HepG2 (cell line): ENCODE results near the gene LRRC63. TPM values are rescaled to one million over a fixed set of nuclear protein-coding genes. Genes with fewer than 3 reads are reported as not detected.

Experiments
- ATAC-seq: fragments of 200-7000 bp; cut with Tn5 transposase; 3 replicates; pipeline ENCODE4 v1.9.1; 2020; ENCODE audit warnings: mild to moderate bottlenecking, moderate library complexity
- BruUV-seq: library from RNA; stranded (reverse); fragments of 400-500 nt; replicated peaks from 2 replicates; lab custom pipeline; 2021; lab: Mats Ljungman, UMichigan
- CTCF ChIA-PET: fragments of 300-600 bp; formaldehyde crosslinking; extraction: SDS; loops from one replicate; lab custom pipeline; 2021; ENCODE audit warnings: low total read pairs, inconsistent platforms, low intra/inter-chr PET ratio; lab: Yijun Ruan, JAX
- POLR2A ChIA-PET: fragments of 350-600 bp; sonication (Branson Sonifier 250); formaldehyde crosslinking; loops from one replicate; lab custom pipeline; 2020; ENCODE audit warnings: antibody characterized with exemption, inconsistent platforms; lab: Yijun Ruan, JAX
- DNase-seq: peaks from one replicate; pipeline ENCODE4 v3.0.0-alpha.2; 2015; ENCODE audit warnings: low spot score
- FAIRE-seq: peaks from 3 replicates; lab custom pipeline; 2011; peaks lifted over from hg19 to GRCh38; lab: Jason Lieb, UNC
- H2AFZ ChIP-seq: one replicate; pipeline ENCODE4 v1.6.1; 2011; ENCODE audit warnings: low read length, inconsistent platforms
- H3K27ac ChIP-seq: fragments of 300-600 bp; 3 replicates; pipeline ENCODE4 v1.8.0; 2011; ENCODE audit warnings: mixed run types, mild to moderate bottlenecking, mixed read lengths, low read length, inconsistent platforms; ENCODE audit not compliant: insufficient read depth; ENCODE audit errors: extremely low read length
- H3K27me3 ChIP-seq, 2 experiments: fragments of 200-600 bp in 1 of 2; 2 replicates in 1 of 2; 3 replicates in 1 of 2; pipeline versions ENCODE4 v1.6.0 to v1.8.0; 2011; ENCODE audit warnings: low read length in 2 of 2, mild to moderate bottlenecking in 2 of 2, moderate library complexity in 2 of 2, inconsistent platforms in 1 of 2; ENCODE audit not compliant: insufficient read depth in 2 of 2, control insufficient read depth in 1 of 2
- H3K36me3 ChIP-seq, 2 experiments: fragments of 200-600 bp in 1 of 2; replicated peaks in 1 of 2; 2 replicates in 1 of 2; 3 replicates in 1 of 2; pipeline versions ENCODE4 v1.5.1 to v1.8.0; 2011; ENCODE audit warnings: low read length in 2 of 2, inconsistent platforms in 1 of 2; ENCODE audit not compliant: insufficient read depth in 2 of 2, control insufficient read depth in 1 of 2
- H3K4me1 ChIP-seq: 2 replicates; pipeline ENCODE4 v1.5.1; 2012; ENCODE audit warnings: low read length, inconsistent platforms; ENCODE audit not compliant: insufficient read depth
- H3K4me2 ChIP-seq: 2 replicates; pipeline ENCODE4 v1.6.0; 2011; ENCODE audit warnings: low read depth, low read length, inconsistent platforms
- H3K4me3 ChIP-seq, 3 experiments: fragments of 200-600 bp in 1 of 3; sonication (generic), shearing (Covaris generic) in 1 of 3; replicated peaks in 1 of 3; 2 replicates each; pipeline ENCODE4 v1.5.1; 2011 to 2016; ENCODE audit warnings: low read length in 3 of 3, inconsistent platforms in 2 of 3, low read depth in 2 of 3, mild to moderate bottlenecking in 2 of 3, control low read depth in 1 of 3, mixed read lengths in 1 of 3; ENCODE audit not compliant: insufficient read depth in 1 of 3
- H3K79me2 ChIP-seq: one replicate; pipeline ENCODE4 v1.6.1; 2011; ENCODE audit warnings: low read length, inconsistent platforms; ENCODE audit not compliant: insufficient read depth
- H3K9ac ChIP-seq: 2 replicates; pipeline ENCODE4 v1.6.0; 2011; ENCODE audit warnings: mild to moderate bottlenecking, low read depth, low read length, inconsistent platforms; ENCODE audit not compliant: insufficient read depth
- H3K9me3 ChIP-seq: 2 replicates; pipeline ENCODE4 v1.5.1; 2012; ENCODE audit warnings: mild to moderate bottlenecking, low read length
- H4K20me1 ChIP-seq: 2 replicates; pipeline ENCODE4 v1.6.0; 2011; ENCODE audit warnings: inconsistent platforms, mild to moderate bottlenecking, low read length, moderate library complexity; ENCODE audit not compliant: insufficient read depth
- AHDC1 ChIP-seq: sonication (generic); formaldehyde crosslinking; IDR thresholded peaks from 2 replicates; pipeline ENCODE4 v1.5.1; 2020; ENCODE audit warnings: mild to moderate bottlenecking, missing genetic modification reagents, borderline replicate concordance
- ATF4 ChIP-seq, 2 experiments: fragments of 450-650 bp in 1 of 2; sonication (generic) in 1 of 2; formaldehyde crosslinking; IDR thresholded peaks; 2 replicates each; pipeline versions ENCODE4 v1.5.0 to v1.8.0; 2020 to 2022; ENCODE audit warnings: mild to moderate bottlenecking in 1 of 2, missing genetic modification reagents in 1 of 2
- CBFB ChIP-seq: sonication (generic); formaldehyde crosslinking; IDR thresholded peaks from 2 replicates; pipeline ENCODE4 v1.4.0; 2020; ENCODE audit warnings: missing genetic modification reagents
- CHD2 ChIP-seq: IDR thresholded peaks from 2 replicates; pipeline ENCODE4 v1.6.1; 2011; ENCODE audit warnings: low read depth, low read length, improper control_type of control experiment
- E2F5 ChIP-seq: sonication (generic); formaldehyde crosslinking; conservative IDR thresholded peaks from 2 replicates; pipeline ENCODE4 v1.4.0; 2020; ENCODE audit warnings: missing genetic modification reagents
- EHMT2 ChIP-seq: fragments of 200-600 bp; sonication (generic); IDR thresholded peaks from 2 replicates; pipeline ENCODE4 v1.7.0; 2017; ENCODE audit warnings: antibody characterized with exemption, low read depth, low read length, borderline replicate concordance
- ELK4 ChIP-seq: sonication (generic); formaldehyde crosslinking; IDR thresholded peaks from 2 replicates; pipeline ENCODE4 v1.9.0; 2021; ENCODE audit warnings: missing genetic modification reagents, borderline replicate concordance
- FIP1L1 ChIP-seq: fragments of 200-400 bp; formaldehyde crosslinking; IDR thresholded peaks from 2 replicates; pipeline ENCODE4 v1.6.1; 2018; ENCODE audit warnings: low read depth, mild to moderate bottlenecking, low read length, moderate library complexity, borderline replicate concordance; ENCODE audit not compliant: insufficient read depth
- MIER3 ChIP-seq: IDR thresholded peaks from 2 replicates; pipeline ENCODE4 v1.6.1; 2016; ENCODE audit warnings: missing compliant biosample characterization, borderline replicate concordance
- MZF1 ChIP-seq: sonication (generic); formaldehyde crosslinking; IDR thresholded peaks from 2 replicates; pipeline ENCODE4 v1.8.1; 2023; ENCODE audit warnings: mild to moderate bottlenecking, missing genetic modification reagents, borderline replicate concordance
- PLRG1 ChIP-seq: fragments of 450-650 bp; conservative IDR thresholded peaks from 2 replicates; pipeline ENCODE4 v1.6.1; 2016
- RBAK ChIP-seq: sonication (generic); formaldehyde crosslinking; IDR thresholded peaks from 2 replicates; pipeline ENCODE4 v1.5.1; 2020; ENCODE audit warnings: mild to moderate bottlenecking, missing genetic modification reagents
- SIX4 ChIP-seq: sonication (generic); formaldehyde crosslinking; IDR thresholded peaks from 2 replicates; pipeline ENCODE4 v1.4.0; 2020; ENCODE audit warnings: missing genetic modification reagents
- SMARCC2 ChIP-seq: fragments of 450-650 bp; IDR thresholded peaks from 2 replicates; pipeline ENCODE4 v1.6.1; 2017; ENCODE audit warnings: antibody characterized with exemption, mild to moderate bottlenecking
- ZNF143 ChIP-seq: sonication (generic); formaldehyde crosslinking; IDR thresholded peaks from 2 replicates; pipeline ENCODE4 v1.4.0; 2020; ENCODE audit warnings: missing genetic modification reagents
- ZNF251 ChIP-seq: sonication (generic); formaldehyde crosslinking; IDR thresholded peaks from 2 replicates; pipeline ENCODE4 v1.9.0; 2021; ENCODE audit warnings: mild to moderate bottlenecking, missing genetic modification reagents
- ZNF790 ChIP-seq: sonication (generic); formaldehyde crosslinking; IDR thresholded peaks from 2 replicates; pipeline ENCODE4 v1.8.0; 2022; ENCODE audit warnings: missing genetic modification reagents, mild to moderate bottlenecking, borderline replicate concordance
- WGBS: methylation state at CpG from one replicate; pipeline ENCODE4 v1.1.6; 2017; ENCODE audit warnings: low lambda C conversion rate; 5-methylcytosine and 5-hydroxymethylcytosine counted together
- in situ Hi-C: cut with HindIII; loops from 2 replicates; pipeline ENCODE4 v1.10.0; 2017; ENCODE audit warnings: low pct_unique_long_range_greater_than_20kb; ENCODE audit not compliant: extremely low pct_ligation_motif_present
- intact Hi-C: fragments of 100-400 bp; cut with micrococcal nuclease; formaldehyde crosslinking; loops from one replicate; pipeline ENCODE4 v1.10.0; 2022; ENCODE audit not compliant: unreplicated experiment
- polyA plus RNA-seq, 8 experiments: library from polyadenylated mRNA; depleted of rRNA in 3 of 8; stranded (reverse) in 7 of 8; unstranded in 1 of 8; fragments of >200 nt; fragmentation: Illumina TruSeq in 4 of 8; extraction: Trizol in 4 of 8; gene quantifications; 2 replicates each; pipeline versions ENCODE4 v1.2.1 to v1.2.3, GENCODE V29; 2011 to 2016; ENCODE audit warnings: low read depth in 4 of 8, missing spikeins in 1 of 8, mixed read lengths in 1 of 8; ENCODE audit not compliant: insufficient read depth in 1 of 8
- total RNA-seq, 5 experiments: library from RNA; depleted of rRNA; stranded (reverse); fragments of >200 nt; fragmentation: Illumina TruSeq; extraction: Trizol; gene quantifications; 2 replicates each; pipeline ENCODE4 v1.2.3, GENCODE V29; 2016; ENCODE audit warnings: low read depth in 1 of 5

The LRRC63 gene
- total and polyA plus RNA-seq, 2 of the 13 experiments (the other 11 are each of a cell fraction or from before 2014, with no cell fraction given) = not detected

- DNase-seq (no peak), FAIRE-seq (no peak), ATAC-seq (no peak)
- Histone ChIP-seq H3K4me3 (no peak overlapping the region), H3K36me3 (no peaks in the 10 kb centered on the region), H3K79me2 (no peaks in the 10 kb centered on the region), H3K4me1 (no peaks in the 10 kb centered on the region), H3K9ac (no peak overlapping the region), H4K20me1 (no peaks in the 10 kb centered on the region), H3K27me3 (no peaks in the 10 kb centered on the region; a peak in 1 of 5 replicates), H3K9me3 (no peaks in the 10 kb centered on the region), H3K4me2 (no peak overlapping the region), H2AFZ (no peak overlapping the region), H3K27ac (no peak overlapping the region)
- WGBS = 0% methylated on average over 3 of the region's 3 CpGs
- no TSS peak for BruUV-seq
- TF ChIP-seq EHMT2 (no peak), ELK4 (no peak), ATF4 (CRISPR knock-in tag; IDR thresholded peaks at IDR 0.05) (no peak), E2F5 (no peak), PLRG1 (no peak), ZNF251 (CRISPR knock-in tag) (no peak), CBFB (CRISPR knock-in tag) (no peak), SIX4 (CRISPR knock-in tag) (no peak), ZNF790 (CRISPR knock-in tag) (no peak), MIER3 (CRISPR knock-in tag) (no peak), MZF1 (CRISPR knock-in tag) (no peak), FIP1L1 (no peak), AHDC1 (CRISPR knock-in tag) (no peak), RBAK (CRISPR knock-in tag) (no peak), CHD2 (no peak), SMARCC2 (no peak), ZNF143 (CRISPR knock-in tag) (no peak)
- ChIA-PET CTCF (no interaction called here), POLR2A (no interaction called here)
- intact Hi-C loops (no loop called here), in situ Hi-C loops (no loop called here)
Observed at GRCh38 chr13:46290434-46290833, 78.7 kb downstream of the LRRC63 start.
